Measurements from ENCODE around the gene KDELR1. TPM values are rescaled to one million over a fixed set of nuclear protein-coding genes. Genes with fewer than 3 reads are reported as not detected.

Gene KDELR1
- total and polyA plus RNA-seq, 2 of the 13 experiments (the other 11 are each of a cell fraction or from before 2014, with no cell fraction given) = 134 to 185 TPM

DNA sequence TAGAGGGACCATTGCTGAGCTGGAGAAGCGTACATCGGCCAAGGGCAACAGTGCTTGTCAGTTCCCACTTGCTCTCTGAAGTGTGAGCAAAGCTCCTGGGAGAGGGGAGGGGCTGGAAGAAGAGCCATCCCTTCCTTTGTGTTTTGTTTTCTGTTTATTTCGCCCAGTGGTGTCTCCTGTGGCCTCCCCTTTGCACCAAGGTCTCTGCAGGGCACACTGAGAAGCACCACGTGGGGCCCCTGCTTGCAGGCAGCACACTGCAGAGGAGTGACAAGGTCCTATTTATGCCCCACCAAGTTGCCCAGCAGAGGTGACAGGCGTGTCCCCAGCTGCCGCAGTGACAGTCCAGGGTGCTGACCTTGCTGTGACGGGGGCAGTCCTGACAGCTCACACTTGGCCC lies 26.1 kb upstream of the KDELR1 start (continued):
- TF ChIP-seq, protein P1, sequence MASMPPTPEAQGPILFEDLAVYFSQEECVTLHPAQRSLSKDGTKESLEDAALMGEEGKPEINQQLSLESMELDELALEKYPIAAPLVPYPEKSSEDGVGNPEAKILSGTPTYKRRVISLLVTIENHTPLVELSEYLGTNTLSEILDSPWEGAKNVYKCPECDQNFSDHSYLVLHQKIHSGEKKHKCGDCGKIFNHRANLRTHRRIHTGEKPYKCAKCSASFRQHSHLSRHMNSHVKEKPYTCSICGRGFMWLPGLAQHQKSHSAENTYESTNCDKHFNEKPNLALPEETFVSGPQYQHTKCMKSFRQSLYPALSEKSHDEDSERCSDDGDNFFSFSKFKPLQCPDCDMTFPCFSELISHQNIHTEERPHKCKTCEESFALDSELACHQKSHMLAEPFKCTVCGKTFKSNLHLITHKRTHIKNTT (CRISPR knock-in tag; IDR thresholded peaks at IDR 0.05) = no peak
- no peak for TF ChIP-seq KLF12 (CRISPR knock-in tag; IDR thresholded peaks at IDR 0.05; ENCODE audit: borderline replicate concordance)
- TF ChIP-seq, protein P2, sequence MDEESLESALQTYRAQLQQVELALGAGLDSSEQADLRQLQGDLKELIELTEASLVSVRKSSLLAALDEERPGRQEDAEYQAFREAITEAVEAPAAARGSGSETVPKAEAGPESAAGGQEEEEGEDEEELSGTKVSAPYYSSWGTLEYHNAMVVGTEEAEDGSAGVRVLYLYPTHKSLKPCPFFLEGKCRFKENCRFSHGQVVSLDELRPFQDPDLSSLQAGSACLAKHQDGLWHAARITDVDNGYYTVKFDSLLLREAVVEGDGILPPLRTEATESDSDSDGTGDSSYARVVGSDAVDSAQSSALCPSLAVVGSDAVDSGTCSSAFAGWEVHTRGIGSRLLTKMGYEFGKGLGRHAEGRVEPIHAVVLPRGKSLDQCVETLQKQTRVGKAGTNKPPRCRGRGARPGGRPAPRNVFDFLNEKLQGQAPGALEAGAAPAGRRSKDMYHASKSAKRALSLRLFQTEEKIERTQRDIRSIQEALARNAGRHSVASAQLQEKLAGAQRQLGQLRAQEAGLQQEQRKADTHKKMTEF (CRISPR knock-in tag; IDR thresholded peaks at IDR 0.05) = peak; percentile 32; the same call in 1 of the 2 replicates
- TF ChIP-seq ELF3 (CRISPR knock-in tag; IDR thresholded peaks at IDR 0.05) = no peak
- TF ChIP-seq, protein P3, sequence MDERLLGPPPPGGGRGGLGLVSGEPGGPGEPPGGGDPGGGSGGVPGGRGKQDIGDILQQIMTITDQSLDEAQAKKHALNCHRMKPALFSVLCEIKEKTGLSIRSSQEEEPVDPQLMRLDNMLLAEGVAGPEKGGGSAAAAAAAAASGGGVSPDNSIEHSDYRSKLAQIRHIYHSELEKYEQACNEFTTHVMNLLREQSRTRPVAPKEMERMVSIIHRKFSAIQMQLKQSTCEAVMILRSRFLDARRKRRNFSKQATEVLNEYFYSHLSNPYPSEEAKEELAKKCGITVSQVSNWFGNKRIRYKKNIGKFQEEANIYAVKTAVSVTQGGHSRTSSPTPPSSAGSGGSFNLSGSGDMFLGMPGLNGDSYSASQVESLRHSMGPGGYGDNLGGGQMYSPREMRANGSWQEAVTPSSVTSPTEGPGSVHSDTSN (CRISPR knock-in tag; IDR thresholded peaks at IDR 0.05) = peak; percentile 25; the same call in 1 of the 2 replicates
- no peak for TF ChIP-seq ZKSCAN8 (CRISPR knock-in tag; IDR thresholded peaks at IDR 0.05; ENCODE audit: borderline replicate concordance)
- TF ChIP-seq ZMYM3 (CRISPR knock-in tag; IDR thresholded peaks at IDR 0.05) = 0 out of 2 replicates have a peak, but pooled peaks have one; percentile 6
- TF ChIP-seq, protein P4, sequence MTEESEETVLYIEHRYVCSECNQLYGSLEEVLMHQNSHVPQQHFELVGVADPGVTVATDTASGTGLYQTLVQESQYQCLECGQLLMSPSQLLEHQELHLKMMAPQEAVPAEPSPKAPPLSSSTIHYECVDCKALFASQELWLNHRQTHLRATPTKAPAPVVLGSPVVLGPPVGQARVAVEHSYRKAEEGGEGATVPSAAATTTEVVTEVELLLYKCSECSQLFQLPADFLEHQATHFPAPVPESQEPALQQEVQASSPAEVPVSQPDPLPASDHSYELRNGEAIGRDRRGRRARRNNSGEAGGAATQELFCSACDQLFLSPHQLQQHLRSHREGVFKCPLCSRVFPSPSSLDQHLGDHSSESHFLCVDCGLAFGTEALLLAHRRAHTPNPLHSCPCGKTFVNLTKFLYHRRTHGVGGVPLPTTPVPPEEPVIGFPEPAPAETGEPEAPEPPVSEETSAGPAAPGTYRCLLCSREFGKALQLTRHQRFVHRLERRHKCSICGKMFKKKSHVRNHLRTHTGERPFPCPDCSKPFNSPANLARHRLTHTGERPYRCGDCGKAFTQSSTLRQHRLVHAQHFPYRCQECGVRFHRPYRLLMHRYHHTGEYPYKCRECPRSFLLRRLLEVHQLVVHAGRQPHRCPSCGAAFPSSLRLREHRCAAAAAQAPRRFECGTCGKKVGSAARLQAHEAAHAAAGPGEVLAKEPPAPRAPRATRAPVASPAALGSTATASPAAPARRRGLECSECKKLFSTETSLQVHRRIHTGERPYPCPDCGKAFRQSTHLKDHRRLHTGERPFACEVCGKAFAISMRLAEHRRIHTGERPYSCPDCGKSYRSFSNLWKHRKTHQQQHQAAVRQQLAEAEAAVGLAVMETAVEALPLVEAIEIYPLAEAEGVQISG (CRISPR knock-in tag; IDR thresholded peaks at IDR 0.05) = no peak
- no peak for TF ChIP-seq CBX5 (CRISPR knock-in tag; IDR thresholded peaks at IDR 0.05; ENCODE audit: borderline replicate concordance)
- TF ChIP-seq RXRA (CRISPR knock-in tag; IDR thresholded peaks at IDR 0.05) = 0 out of 2 replicates have a peak, but pooled peaks have one; percentile 22
- peak; percentile 15; the same call in 1 of the 2 replicates for TF ChIP-seq MYC (CRISPR knock-in tag; IDR thresholded peaks at IDR 0.05; ENCODE audit: borderline replicate concordance)
- no peak for TF ChIP-seq BRCA1 (CRISPR knock-in tag; IDR thresholded peaks at IDR 0.05)
- TF ChIP-seq, protein P5, sequence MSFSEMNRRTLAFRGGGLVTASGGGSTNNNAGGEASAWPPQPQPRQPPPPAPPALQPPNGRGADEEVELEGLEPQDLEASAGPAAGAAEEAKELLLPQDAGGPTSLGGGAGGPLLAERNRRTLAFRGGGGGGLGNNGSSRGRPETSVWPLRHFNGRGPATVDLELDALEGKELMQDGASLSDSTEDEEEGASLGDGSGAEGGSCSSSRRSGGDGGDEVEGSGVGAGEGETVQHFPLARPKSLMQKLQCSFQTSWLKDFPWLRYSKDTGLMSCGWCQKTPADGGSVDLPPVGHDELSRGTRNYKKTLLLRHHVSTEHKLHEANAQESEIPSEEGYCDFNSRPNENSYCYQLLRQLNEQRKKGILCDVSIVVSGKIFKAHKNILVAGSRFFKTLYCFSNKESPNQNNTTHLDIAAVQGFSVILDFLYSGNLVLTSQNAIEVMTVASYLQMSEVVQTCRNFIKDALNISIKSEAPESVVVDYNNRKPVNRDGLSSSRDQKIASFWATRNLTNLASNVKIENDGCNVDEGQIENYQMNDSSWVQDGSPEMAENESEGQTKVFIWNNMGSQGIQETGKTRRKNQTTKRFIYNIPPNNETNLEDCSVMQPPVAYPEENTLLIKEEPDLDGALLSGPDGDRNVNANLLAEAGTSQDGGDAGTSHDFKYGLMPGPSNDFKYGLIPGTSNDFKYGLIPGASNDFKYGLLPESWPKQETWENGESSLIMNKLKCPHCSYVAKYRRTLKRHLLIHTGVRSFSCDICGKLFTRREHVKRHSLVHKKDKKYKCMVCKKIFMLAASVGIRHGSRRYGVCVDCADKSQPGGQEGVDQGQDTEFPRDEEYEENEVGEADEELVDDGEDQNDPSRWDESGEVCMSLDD (CRISPR knock-in tag; IDR thresholded peaks at IDR 0.05; ENCODE audit: borderline replicate concordance) = no peak
- peak; percentile 81 for TF ChIP-seq SAP130 (CRISPR knock-in tag; IDR thresholded peaks at IDR 0.05; ENCODE audit: low read depth)
- no peak for TF ChIP-seq TBP (CRISPR knock-in tag; IDR thresholded peaks at IDR 0.05)
- TF ChIP-seq FIP1L1 (IDR thresholded peaks at IDR 0.05; ENCODE audit: borderline replicate concordance, insufficient read depth, low read depth, low read length) = no peak

All from HepG2 (cell line).